A673 (cell line): ENCODE results near the gene FANCL.

Experiments used
- CTCF ChIP-seq: fragments of 300-800, 200-600 bp; sonication (generic); conservative IDR thresholded peaks from 2 replicates; pipeline ENCODE4 v1.5.1; 2017; ENCODE audit warnings: low read depth, mild to moderate bottlenecking, antibody characterized with exemption, low read length, moderate library complexity, mixed read lengths
- EZH2 ChIP-seq: fragments of 200-600 bp; sonication (generic); IDR thresholded peaks from 2 replicates; pipeline ENCODE4 v1.6.1; 2017; ENCODE audit warnings: borderline replicate concordance, low read depth, mild to moderate bottlenecking, mixed read lengths, antibody characterized with exemption, low read length; ENCODE audit not compliant: poor library complexity, severe bottlenecking

- TF ChIP-seq EZH2 (no peak), CTCF (no peak)
These were observed 36.7 kb downstream of the FANCL start for GRCh38 chr2:58204195-58204959.
